Endothelial cell of umbilical vein (primary cell): Measurements from ENCODE around the gene FAM53B. TPM values are rescaled to one million over a fixed set of nuclear protein-coding genes. Genes with fewer than 3 reads are reported as not detected.

ENCODE experiments used
- BruUV-seq: library from RNA; stranded (reverse); fragments of 400-500 nt; replicated peaks from 2 replicates; lab custom pipeline; 2021; lab: Mats Ljungman, UMichigan
- CTCF ChIA-PET: fragments of 300-600, 350-600 bp; sonication (Branson Sonifier 250); formaldehyde crosslinking; loops from one replicate; lab custom pipeline; 2021; ENCODE audit warnings: antibody characterized with exemption, inconsistent platforms; lab: Charles Lee
- POLR2A ChIA-PET: fragments of 300-600, 350-600 bp; sonication (Branson Sonifier 250); formaldehyde crosslinking; loops from one replicate; lab custom pipeline; 2021; ENCODE audit warnings: antibody characterized with exemption, inconsistent platforms; lab: Charles Lee
- DNase-seq: peaks from one replicate; pipeline ENCODE4 v3.0.0-alpha.2; 2011; ENCODE audit warnings: low read depth, low spot score
- FAIRE-seq: peaks from 2 replicates; lab custom pipeline; 2011; peaks lifted over from hg19 to GRCh38; lab: Jason Lieb, UNC
- H2AFZ ChIP-seq: 2 replicates; pipeline ENCODE4 v1.6.0; 2012; ENCODE audit warnings: low read depth, low read length, control low read depth, inconsistent platforms
- H3K27ac ChIP-seq: 2 replicates; pipeline ENCODE4 v1.5.1; 2011; ENCODE audit warnings: low read depth, mild to moderate bottlenecking, control low read depth, low read length, moderate library complexity; ENCODE audit not compliant: insufficient read depth
- H3K27me3 ChIP-seq, 2 experiments: 2 replicates each; pipeline versions ENCODE4 v1.6.0 to v1.6.1; 2011; ENCODE audit warnings: low read length in 2 of 2, mixed read lengths in 1 of 2; ENCODE audit not compliant: control insufficient read depth in 2 of 2, insufficient read depth in 2 of 2
- H3K36me3 ChIP-seq, 2 experiments: 2 replicates in 1 of 2; 3 replicates in 1 of 2; pipeline ENCODE4 v1.5.1; 2011; ENCODE audit warnings: low read length in 2 of 2, mild to moderate bottlenecking in 1 of 2, moderate library complexity in 1 of 2; ENCODE audit not compliant: control insufficient read depth in 2 of 2, insufficient read depth in 2 of 2; ENCODE audit errors: extremely low read depth in 1 of 2
- H3K4me1 ChIP-seq: 3 replicates; pipeline ENCODE4 v1.5.1; 2011; ENCODE audit warnings: mild to moderate bottlenecking, low read length; ENCODE audit not compliant: control insufficient read depth, insufficient read depth; ENCODE audit errors: extremely low read depth
- H3K4me2 ChIP-seq: 2 replicates; pipeline ENCODE4 v1.6.1; 2011; ENCODE audit warnings: low read length, control low read depth, mixed read lengths; ENCODE audit not compliant: insufficient read depth
- H3K4me3 ChIP-seq, 3 experiments: fragments of 200-600 bp in 1 of 3; sonication (generic), shearing (Covaris generic) in 1 of 3; replicated peaks in 1 of 3; 2 replicates each; pipeline ENCODE4 v1.5.1; 2011 to 2016; ENCODE audit warnings: control low read depth in 3 of 3, low read length in 3 of 3, mild to moderate bottlenecking in 2 of 3, inconsistent platforms in 1 of 3, low read depth in 1 of 3, moderate library complexity in 1 of 3; ENCODE audit not compliant: insufficient read depth in 1 of 3
- H3K79me2 ChIP-seq: 2 replicates; pipeline ENCODE4 v1.6.0; 2012; ENCODE audit warnings: low read length, inconsistent platforms; ENCODE audit not compliant: control insufficient read depth, insufficient read depth
- H3K9ac ChIP-seq: replicated peaks from 2 replicates; pipeline ENCODE3; 2011; ENCODE audit warnings: low read length, control low read depth; ENCODE audit not compliant: insufficient read depth; ENCODE audit errors: extremely low read depth
- H3K9me1 ChIP-seq: replicated peaks from 3 replicates; pipeline ENCODE4 v1.6.0; 2011; ENCODE audit warnings: mild to moderate bottlenecking, low read length; ENCODE audit not compliant: control insufficient read depth, insufficient read depth; ENCODE audit errors: extremely low read depth
- H3K9me3 ChIP-seq: replicated peaks from 2 replicates; pipeline ENCODE4 v1.5.1; 2012; ENCODE audit warnings: low read length, inconsistent platforms; ENCODE audit not compliant: control insufficient read depth, insufficient read depth
- H4K20me1 ChIP-seq: replicated peaks from 2 replicates; pipeline ENCODE3; 2011; ENCODE audit warnings: mild to moderate bottlenecking, low read length; ENCODE audit not compliant: control insufficient read depth, insufficient read depth; ENCODE audit errors: extremely low read depth
- EZH2 ChIP-seq: IDR thresholded peaks from 2 replicates; pipeline ENCODE4 v1.6.1; 2012; ENCODE audit warnings: borderline replicate concordance, low read depth, mild to moderate bottlenecking, moderate library complexity, low read length, inconsistent platforms; ENCODE audit not compliant: severe bottlenecking
- FOS ChIP-seq: IDR thresholded peaks from 2 replicates; pipeline ENCODE4 v1.6.1; 2011; ENCODE audit warnings: mild to moderate bottlenecking, low read length, moderate library complexity, borderline replicate concordance; ENCODE audit not compliant: insufficient read depth
- GATA2 ChIP-seq: IDR thresholded peaks from 2 replicates; pipeline ENCODE4 v1.7.0; 2011; ENCODE audit warnings: low read depth, mild to moderate bottlenecking, moderate library complexity, mixed read lengths, low read length; ENCODE audit not compliant: insufficient read length, insufficient read depth
- JUN ChIP-seq: IDR thresholded peaks from 2 replicates; pipeline ENCODE4 v1.6.1; 2011; ENCODE audit warnings: borderline replicate concordance, low read depth; ENCODE audit not compliant: insufficient read length, insufficient read depth
- MYC ChIP-seq: IDR thresholded peaks from one replicate; pipeline ENCODE4 v1.6.1; 2011; ENCODE audit warnings: mild to moderate bottlenecking, low read depth, low read length
- POLR2A ChIP-seq: IDR thresholded peaks from 2 replicates; pipeline ENCODE4 v1.6.1; 2012; ENCODE audit warnings: low read depth, mild to moderate bottlenecking, control low read depth, low read length
- POLR2AphosphoS5 ChIP-seq: IDR thresholded peaks from 2 replicates; pipeline ENCODE4 v1.6.1; 2012; ENCODE audit warnings: low read depth, mild to moderate bottlenecking, control low read depth, low read length, moderate library complexity; ENCODE audit not compliant: insufficient read depth
- dilution Hi-C: fragments of 300-500 bp; cut with MboI; formaldehyde crosslinking; loops from one replicate; pipeline ENCODE4 v1.15.0; 2019; ENCODE audit warnings: low sequenced_read_pairs; ENCODE audit not compliant: extremely low pct_ligation_motif_present
- intact Hi-C: fragments of 100-400 bp; cut with micrococcal nuclease; formaldehyde crosslinking; loops from one replicate; pipeline ENCODE4 v1.10.0; 2022
- polyA plus RNA-seq, 4 experiments: library from polyadenylated mRNA; depleted of rRNA in 3 of 4; stranded (reverse) in 3 of 4; unstranded in 1 of 4; fragments of >200 nt; gene quantifications; 2 replicates each; pipeline versions ENCODE4 v1.2.1 to v1.2.3, GENCODE V29; 2011 to 2012; ENCODE audit warnings: missing spikeins in 1 of 4
- total RNA-seq: library from RNA; stranded (reverse); gene quantifications from 2 replicates; pipeline ENCODE4 v1.2.3, GENCODE V29; 2021
- TF ChIP-seq, protein P1 (sequence below): IDR thresholded peaks from 2 replicates; pipeline ENCODE4 v1.6.1; 2011; ENCODE audit not compliant: insufficient read depth, insufficient read length
- TF ChIP-seq, protein P2 (sequence below), 2 donors: IDR thresholded peaks; 1 replicate in 1 of 2; 2 replicates in 1 of 2; pipeline ENCODE4 v1.5.1; 2011; ENCODE audit warnings: low read length in 2 of 2, mild to moderate bottlenecking in 2 of 2, moderate library complexity in 2 of 2, control low read depth in 1 of 2, inconsistent platforms in 1 of 2, low read depth in 1 of 2; ENCODE audit not compliant: insufficient read depth in 1 of 2; ENCODE audit errors: extremely low read depth in 1 of 2

The FAM53B gene
- total and polyA plus RNA-seq, 2 donors (not counting 3 experiments of a cell fraction or from before 2014, with no cell fraction given): 8.5 to 21.1 TPM

DNA sequence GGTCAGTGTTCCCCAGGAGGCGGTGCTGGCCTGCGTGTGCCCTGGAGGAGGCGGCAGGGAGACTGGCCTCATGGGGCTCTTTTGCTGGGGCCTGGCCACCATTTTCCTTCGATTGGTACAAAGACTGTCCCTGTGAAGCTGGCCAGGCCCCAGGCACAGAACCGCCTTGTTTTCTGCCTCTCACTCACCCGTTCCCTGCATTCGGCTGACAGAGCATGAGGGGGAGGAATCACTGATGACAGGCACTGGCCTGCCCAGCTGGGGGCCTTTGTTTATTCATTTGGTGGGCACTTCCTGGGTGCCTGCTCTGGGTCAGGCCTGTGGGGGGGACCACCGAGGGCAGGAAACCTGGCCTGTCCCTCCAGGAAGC, 139.2 kb downstream of the FAM53B start:
- Histone ChIP-seq H3K27me3 (no peaks in the 10 kb centered on the region), H4K20me1 (no peaks in the 10 kb centered on the region), H2AFZ (no peak overlapping the region), H3K4me2 (no peak overlapping the region), H3K27ac (no peak overlapping the region), H3K36me3 (no peaks in the 10 kb centered on the region), H3K9ac (no peak overlapping the region), H3K79me2 (no peaks in the 10 kb centered on the region), H3K4me1 (no peaks in the 10 kb centered on the region), H3K9me1 (no peaks in the 10 kb centered on the region), H3K9me3 (no peaks in the 10 kb centered on the region), H3K4me3 (no peak overlapping the region)
- ChIA-PET CTCF (interaction anchor here (1.1 to 1.4 kb wide), 2 partner anchors 136 to 140 kb away, joined by 4 to 5 read pairs; no protein-coding TSS in a partner anchor), POLR2A (no interaction called here)
- dilution Hi-C loops: no loop called here
- TF ChIP-seq FOS (no peak), JUN (no peak), POLR2A (no peak), POLR2AphosphoS5 (no peak), EZH2 (no peak), GATA2 (no peak), MYC (no peak)
- TF ChIP-seq, protein P1, sequence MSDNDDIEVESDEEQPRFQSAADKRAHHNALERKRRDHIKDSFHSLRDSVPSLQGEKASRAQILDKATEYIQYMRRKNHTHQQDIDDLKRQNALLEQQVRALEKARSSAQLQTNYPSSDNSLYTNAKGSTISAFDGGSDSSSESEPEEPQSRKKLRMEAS: no peak
- TF ChIP-seq, protein P2, sequence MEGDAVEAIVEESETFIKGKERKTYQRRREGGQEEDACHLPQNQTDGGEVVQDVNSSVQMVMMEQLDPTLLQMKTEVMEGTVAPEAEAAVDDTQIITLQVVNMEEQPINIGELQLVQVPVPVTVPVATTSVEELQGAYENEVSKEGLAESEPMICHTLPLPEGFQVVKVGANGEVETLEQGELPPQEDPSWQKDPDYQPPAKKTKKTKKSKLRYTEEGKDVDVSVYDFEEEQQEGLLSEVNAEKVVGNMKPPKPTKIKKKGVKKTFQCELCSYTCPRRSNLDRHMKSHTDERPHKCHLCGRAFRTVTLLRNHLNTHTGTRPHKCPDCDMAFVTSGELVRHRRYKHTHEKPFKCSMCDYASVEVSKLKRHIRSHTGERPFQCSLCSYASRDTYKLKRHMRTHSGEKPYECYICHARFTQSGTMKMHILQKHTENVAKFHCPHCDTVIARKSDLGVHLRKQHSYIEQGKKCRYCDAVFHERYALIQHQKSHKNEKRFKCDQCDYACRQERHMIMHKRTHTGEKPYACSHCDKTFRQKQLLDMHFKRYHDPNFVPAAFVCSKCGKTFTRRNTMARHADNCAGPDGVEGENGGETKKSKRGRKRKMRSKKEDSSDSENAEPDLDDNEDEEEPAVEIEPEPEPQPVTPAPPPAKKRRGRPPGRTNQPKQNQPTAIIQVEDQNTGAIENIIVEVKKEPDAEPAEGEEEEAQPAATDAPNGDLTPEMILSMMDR (IDR thresholded peaks at IDR 0.05; ENCODE audit: extremely low read depth in 1 of 2, insufficient read depth in 1 of 2, low read depth in 1 of 2, low read length in 2 of 2): no peak
- intact Hi-C loops: loop anchor here (10.0 kb wide), 1 partner anchor 1600 kb away; the partner anchor contains the start of genes ACADSB and IKZF5
- no peak for FAIRE-seq
- BruUV-seq: no TSS peak
- DNase-seq: no peak
